Thymus (tissue), 14 donors: Measurements from ENCODE around the gene DNAJC10. TPM values are rescaled to one million over a fixed set of nuclear protein-coding genes. Genes with fewer than 3 reads are reported as not detected.

Experiments used
- DNase-seq, 9 donors: peaks; one replicate each; pipeline ENCODE4 v3.0.0-alpha.2; 2013; ENCODE audit warnings: low spot score in 9 of 9, low read depth in 6 of 9, missing footprints in 1 of 9
- H3K27ac ChIP-seq, 2 donors: one replicate each; pipeline ENCODE4 v1.5.1; 2013; ENCODE audit warnings: control low read depth in 1 of 2, low read depth in 1 of 2, low read length in 1 of 2, mild to moderate bottlenecking in 1 of 2, moderate library complexity in 1 of 2
- H3K27me3 ChIP-seq, 2 donors: one replicate each; pipeline ENCODE4 v1.5.1; 2013; ENCODE audit warnings: low read length in 1 of 2; ENCODE audit not compliant: control insufficient read depth in 2 of 2, insufficient read depth in 1 of 2
- H3K36me3 ChIP-seq, 2 donors: one replicate each; pipeline ENCODE4 v1.5.1; 2013; ENCODE audit warnings: low read length in 1 of 2, mild to moderate bottlenecking in 1 of 2, moderate library complexity in 1 of 2; ENCODE audit not compliant: control insufficient read depth in 2 of 2, insufficient read depth in 2 of 2
- H3K4me1 ChIP-seq, 2 donors: one replicate each; pipeline ENCODE4 v1.5.1; 2013; ENCODE audit warnings: low read length in 2 of 2; ENCODE audit not compliant: control insufficient read depth in 2 of 2, insufficient read depth in 2 of 2
- H3K4me3 ChIP-seq, 2 donors: one replicate each; pipeline ENCODE4 v1.5.1; 2013; ENCODE audit warnings: low read length in 2 of 2, control low read depth in 1 of 2, mild to moderate bottlenecking in 1 of 2
- H3K9me3 ChIP-seq, 2 donors: one replicate each; pipeline ENCODE4 v1.5.1; 2013; ENCODE audit warnings: low read length in 1 of 2, mild to moderate bottlenecking in 1 of 2; ENCODE audit not compliant: control insufficient read depth in 2 of 2, insufficient read depth in 1 of 2
- WGBS: extraction: QIAGEN DNeasy Blood & Tissue Kit; methylation state at CpG from one replicate; pipeline ENCODE4 v1.1.7; 2013; 5-methylcytosine and 5-hydroxymethylcytosine counted together
- long read RNA-seq, 10 donors: transcript quantifications; one replicate each; lab custom pipeline, GENCODE V29; 2026
- polyA plus RNA-seq: library from polyadenylated mRNA; stranded (reverse); fragments of 200-250 nt; gene quantifications from one replicate; pipeline ENCODE4 v1.2.3, GENCODE V29; 2013
- total RNA-seq: library from RNA; stranded (reverse); fragments of 120-200 nt; gene quantifications from one replicate; pipeline ENCODE4 v1.2.4, GENCODE V29; 2013
- donor health status: healthy.

DNAJC10 gene
- total RNA-seq (78.0 TPM), polyA plus RNA-seq (34.0 TPM)
- long read RNA-seq, donor 1, full-length matches to known transcripts, result 2 of 2 reads
- long read RNA-seq, donor 1, partial matches to known transcripts, result 0 of 2 reads
- long read RNA-seq, donor 1, other reads (novel, unspliced or antisense), result 0 of 2 reads
- long read RNA-seq, donor 2, full-length matches to known transcripts, result 10 of 19 reads
- long read RNA-seq, donor 2, partial matches to known transcripts, result 9 of 19 reads
- long read RNA-seq, donor 2, other reads (novel, unspliced or antisense), result 0 of 19 reads
- long read RNA-seq, donor 3, full-length matches to known transcripts, result 7 of 30 reads
- long read RNA-seq, donor 3, partial matches to known transcripts, result 23 of 30 reads
- long read RNA-seq, donor 3, other reads (novel, unspliced or antisense), result 0 of 30 reads
- long read RNA-seq, donor 4, full-length matches to known transcripts, result 3 of 3 reads
- long read RNA-seq, donor 4, partial matches to known transcripts, result 0 of 3 reads
- long read RNA-seq, donor 4, other reads (novel, unspliced or antisense), result 0 of 3 reads
- long read RNA-seq, donor 5, full-length matches to known transcripts, result 9 of 28 reads
- long read RNA-seq, donor 5, partial matches to known transcripts, result 19 of 28 reads
- long read RNA-seq, donor 5, other reads (novel, unspliced or antisense), result 0 of 28 reads
- long read RNA-seq, donor 6, full-length matches to known transcripts, result 8 of 8 reads
- long read RNA-seq, donor 6, partial matches to known transcripts, result 0 of 8 reads
- long read RNA-seq, donor 6, other reads (novel, unspliced or antisense), result 0 of 8 reads
- long read RNA-seq, donor 7, full-length matches to known transcripts, result 8 of 15 reads
- long read RNA-seq, donor 7, partial matches to known transcripts, result 7 of 15 reads
- long read RNA-seq, donor 7, other reads (novel, unspliced or antisense), result 0 of 15 reads
- long read RNA-seq, donor 8, full-length matches to known transcripts, result 2 of 2 reads
- long read RNA-seq, donor 8, partial matches to known transcripts, result 0 of 2 reads
- long read RNA-seq, donor 8, other reads (novel, unspliced or antisense), result 0 of 2 reads
- long read RNA-seq, donor 9, full-length matches to known transcripts, result 4 of 4 reads
- long read RNA-seq, donor 9, partial matches to known transcripts, result 0 of 4 reads
- long read RNA-seq, donor 9, other reads (novel, unspliced or antisense), result 0 of 4 reads
- long read RNA-seq, donor 10, full-length matches to known transcripts, result 5 of 5 reads
- long read RNA-seq, donor 10, partial matches to known transcripts, result 0 of 5 reads
- long read RNA-seq, donor 10, other reads (novel, unspliced or antisense), result 0 of 5 reads

- peaks cover 0 to 5% of the 10 kb centered on the region in 2 donors for H3K36me3 ChIP-seq
- H3K9me3 ChIP-seq, result no peaks in the 10 kb centered on the region
- DNase-seq, result peak; percentile 63 to 91 (median 76)
- H3K27ac ChIP-seq, result peak within 1 kb of the TSS; percentile 64 to 87
- peaks cover 0 to 3% of the 10 kb centered on the region in 2 donors for H3K4me1 ChIP-seq
- H3K27me3 ChIP-seq, result no peaks in the 10 kb centered on the region
- peak within 1 kb of the TSS; percentile 84 to 85 for H3K4me3 ChIP-seq
- WGBS, result under 1% methylated on average over 69 of the region's 69 CpGs
These were observed at the start of gene DNAJC10 for GRCh38 chr2:182715892-182716649. Gene DNAJC10 (plus strand): TSS chr2:182716257. CDS start chr2:182718087, 1,830 bp downstream.

- Histone ChIP-seq H3K4me1 (no peaks in the 10 kb centered on the region), H3K4me3 (no peak overlapping the region), H3K27ac (no peak overlapping the region), H3K36me3 (no peaks in the 10 kb centered on the region), H3K9me3 (no peaks in the 10 kb centered on the region), H3K27me3 (no peaks in the 10 kb centered on the region)
- 87% methylated on average over 1 of the region's 1 CpG for WGBS
- DNase-seq, result peak in 3 of 9 donors; percentile 9 to 59 (median 43)
These were observed 49.3 kb upstream of the DNAJC10 start for GRCh38 chr2:182666674-182667314.

GRCh38 chr2:182667315-182667695, 48.8 kb upstream of the DNAJC10 start:
- Histone ChIP-seq H3K27ac (no peak overlapping the region), H3K9me3 (no peaks in the 10 kb centered on the region), H3K4me1 (no peaks in the 10 kb centered on the region), H3K36me3 (no peaks in the 10 kb centered on the region), H3K4me3 (no peak overlapping the region), H3K27me3 (no peaks in the 10 kb centered on the region)
- 99% methylated on average over 1 of the region's 1 CpG for WGBS
- no peak for DNase-seq

GRCh38 chr2:182668671-182669070, 47.4 kb upstream of the DNAJC10 start:
- Histone ChIP-seq H3K9me3 (no peaks in the 10 kb centered on the region), H3K27ac (no peak overlapping the region), H3K36me3 (no peaks in the 10 kb centered on the region), H3K27me3 (no peaks in the 10 kb centered on the region), H3K4me1 (no peaks in the 10 kb centered on the region), H3K4me3 (no peak overlapping the region)
- DNase-seq, result no peak
- 86% methylated on average over 6 of the region's 6 CpGs for WGBS

GRCh38 chr2:182672466-182673165, 43.4 kb upstream of the DNAJC10 start:
- no peaks in the 10 kb centered on the region for H3K9me3 ChIP-seq
- no peak for DNase-seq
- H3K27ac ChIP-seq, result no peak overlapping the region
- no peaks in the 10 kb centered on the region for H3K36me3 ChIP-seq
- 86% methylated on average over 6 of the region's 6 CpGs for whole genome bisulfite sequencing
- H3K4me1 ChIP-seq, result no peaks in the 10 kb centered on the region
- no peaks in the 10 kb centered on the region for H3K27me3 ChIP-seq
- H3K4me3 ChIP-seq, result no peak overlapping the region

- Histone ChIP-seq H3K4me1 (no peaks in the 10 kb centered on the region), H3K27me3 (no peaks in the 10 kb centered on the region), H3K27ac (no peak overlapping the region), H3K9me3 (no peaks in the 10 kb centered on the region), H3K4me3 (no peak overlapping the region), H3K36me3 (no peaks in the 10 kb centered on the region)
- WGBS, result 83% methylated on average over 1 of the region's 1 CpG
- DNase-seq, result no peak
These were observed 35.2 kb upstream of the DNAJC10 start for GRCh38 chr2:182680837-182681236.

GRCh38 chr2:182682210-182682609, 33.8 kb upstream of the DNAJC10 start:
- no peak for DNase-seq

More at GRCh38 chr2:182682210-182682609, 33.8 kb upstream of the DNAJC10 start:
- no peak overlapping the region for H3K27ac ChIP-seq
- H3K27me3 ChIP-seq, result no peaks in the 10 kb centered on the region
- H3K4me1 ChIP-seq, result no peaks in the 10 kb centered on the region
- H3K4me3 ChIP-seq, result no peak overlapping the region
- H3K9me3 ChIP-seq, result peaks cover 0 to 6% of the 10 kb centered on the region in 2 donors
- WGBS, result 83% methylated on average over 1 of the region's 1 CpG
- H3K36me3 ChIP-seq, result no peaks in the 10 kb centered on the region
